PC-9 (cell line): ENCODE data around the gene RAG2. TPM values are rescaled to one million over a fixed set of nuclear protein-coding genes. Genes with fewer than 3 reads are reported as not detected.

Source experiments
- BruUV-seq: library from RNA; stranded (reverse); fragments of 400-500 nt; replicated peaks from 2 replicates; lab custom pipeline; 2021; lab: Mats Ljungman, UMichigan
- CTCF ChIA-PET: fragments of 300-600 bp; sonication (Branson Sonifier 250); formaldehyde crosslinking; loops from one replicate; lab custom pipeline; 2022; ENCODE audit warnings: antibody characterized with exemption; lab: Charles Lee
- POLR2A ChIA-PET: fragments of 300-600 bp; sonication (Branson Sonifier 250); formaldehyde crosslinking; loops from one replicate; lab custom pipeline; 2022; ENCODE audit warnings: antibody characterized with exemption; ENCODE audit not compliant: unreplicated experiment; lab: Charles Lee
- DNase-seq, 2 experiments: peaks; one replicate each; pipeline versions ENCODE4 v3.0.0 to v3.0.0-alpha.2; 2015 to 2022; ENCODE audit warnings: mixed read lengths in 1 of 2
- H2AFZ ChIP-seq: fragments of 200-600 bp; sonication (generic); 2 replicates; pipeline ENCODE4 v1.8.1; 2017; ENCODE audit warnings: antibody characterized with exemption
- H3F3A ChIP-seq: fragments of 200-600 bp; sonication (generic); 2 replicates; pipeline ENCODE4 v1.8.1; 2017; ENCODE audit warnings: antibody characterized with exemption, mild to moderate bottlenecking, low read depth; ENCODE audit not compliant: insufficient read depth
- H3K27ac ChIP-seq: fragments of 200-600 bp; sonication (generic); 2 replicates; pipeline ENCODE4 v1.6.1; 2016; ENCODE audit warnings: mixed run types
- H3K27me3 ChIP-seq: fragments of 200-600 bp; sonication (generic); 2 replicates; pipeline ENCODE4 v1.6.1; 2016; ENCODE audit warnings: low read depth, mixed run types; ENCODE audit not compliant: insufficient read depth
- H3K36me3 ChIP-seq: fragments of 200-600 bp; sonication (generic); 2 replicates; pipeline ENCODE4 v1.6.1; 2016; ENCODE audit warnings: low read depth, mixed run types
- H3K4me1 ChIP-seq: fragments of 200-600 bp; sonication (generic); replicated peaks from 2 replicates; pipeline ENCODE4 v1.6.1; 2016; ENCODE audit warnings: mixed run types; ENCODE audit not compliant: insufficient read depth
- H3K4me2 ChIP-seq: fragments of 200-600 bp; sonication (generic); 2 replicates; pipeline ENCODE4 v1.6.1; 2017; ENCODE audit warnings: mixed run types
- H3K4me3 ChIP-seq: fragments of 200-600 bp; sonication (generic); 2 replicates; pipeline ENCODE4 v1.6.1; 2016; ENCODE audit warnings: mixed run types
- H3K79me2 ChIP-seq: fragments of 200-600 bp; sonication (generic); 2 replicates; pipeline ENCODE4 v1.6.1; 2017; ENCODE audit warnings: low read depth, mixed run types
- H3K9me2 ChIP-seq: fragments of 200-600 bp; sonication (generic); 2 replicates; pipeline ENCODE4 v1.8.1; 2017; ENCODE audit warnings: mild to moderate bottlenecking; ENCODE audit not compliant: insufficient read depth
- H3K9me3 ChIP-seq: fragments of 200-600 bp; sonication (generic); 2 replicates; pipeline ENCODE4 v1.8.1; 2016; ENCODE audit warnings: low read depth; ENCODE audit not compliant: insufficient read depth
- H4K20me1 ChIP-seq: fragments of 200-600 bp; sonication (generic); 2 replicates; pipeline ENCODE4 v1.8.1; 2017; ENCODE audit not compliant: insufficient read depth
- CTCF ChIP-seq: fragments of 200-600 bp; sonication (generic); conservative IDR thresholded peaks from 2 replicates; pipeline ENCODE4 v1.6.1; 2017; ENCODE audit warnings: mixed run types, antibody characterized with exemption, mild to moderate bottlenecking, moderate library complexity
- EZH2 ChIP-seq: fragments of 200-600 bp; sonication (generic); IDR thresholded peaks from 2 replicates; pipeline ENCODE4 v1.8.0; 2017; ENCODE audit warnings: antibody characterized with exemption, low read depth
- intact Hi-C: fragments of 100-400 bp; cut with micrococcal nuclease; formaldehyde crosslinking; loops from one replicate; pipeline ENCODE4 v1.10.0; 2022; ENCODE audit not compliant: unreplicated experiment
- total RNA-seq: library from RNA; stranded (reverse); gene quantifications from 2 replicates; pipeline ENCODE4 v1.2.3, GENCODE V29; 2021

Gene RAG2
- total RNA-seq, 1 experiment from 2014 or later: not detected

- Histone ChIP-seq H3K79me2 (no peaks in the 10 kb centered on the region), H3K4me1 (no peaks in the 10 kb centered on the region), H3F3A (no peaks in the 10 kb centered on the region), H4K20me1 (no peaks in the 10 kb centered on the region), H3K4me3 (no peak overlapping the region), H3K27me3 (no peaks in the 10 kb centered on the region), H2AFZ (no peak overlapping the region), H3K9me3 (no peaks in the 10 kb centered on the region; the same call in 1 of the 2 replicates), H3K4me2 (no peak overlapping the region), H3K27ac (no peak overlapping the region), H3K9me2 (no peaks in the 10 kb centered on the region), H3K36me3 (no peaks in the 10 kb centered on the region)
- ChIA-PET POLR2A (no interaction called here), CTCF (no interaction called here)
- intact Hi-C loops: no loop called here
- no peak for DNase-seq
- TF ChIP-seq EZH2 (no peak), CTCF (no peak)
- no TSS peak for BruUV-seq
Observed at GRCh38 chr11:36577859-36578258, 20.2 kb downstream of the RAG2 start.

GRCh38 chr11:36577373-36577772 lies 20.7 kb downstream of the RAG2 start:
- ChIA-PET CTCF (no interaction called here), POLR2A (no interaction called here)
- no peaks in the 10 kb centered on the region for H3K36me3 ChIP-seq

GRCh38 chr11:36574486-36574885 lies 23.6 kb downstream of the RAG2 start:
- ChIA-PET POLR2A (no interaction called here), CTCF (no interaction called here)
- TF ChIP-seq CTCF: no peak
- no peak for TF ChIP-seq EZH2
- DNase-seq: no peak
- Histone ChIP-seq H4K20me1 (no peaks in the 10 kb centered on the region), H3K4me3 (no peak overlapping the region), H3K36me3 (no peaks in the 10 kb centered on the region), H3K9me3 (no peaks in the 10 kb centered on the region), H3K9me2 (no peaks in the 10 kb centered on the region), H3K27me3 (peaks cover 9% of the 10 kb centered on the region; the same call in 1 of the 2 replicates), H3K79me2 (no peaks in the 10 kb centered on the region), H2AFZ (no peak overlapping the region), H3F3A (no peaks in the 10 kb centered on the region), H3K4me1 (no peaks in the 10 kb centered on the region), H3K4me2 (no peak overlapping the region), H3K27ac (no peak overlapping the region)
- BruUV-seq: no TSS peak
- intact Hi-C loops: no loop called here

More at GRCh38 chr11:36577373-36577772, 20.7 kb downstream of the RAG2 start:
- H3F3A ChIP-seq: no peaks in the 10 kb centered on the region
- no peaks in the 10 kb centered on the region for H3K27me3 ChIP-seq
- BruUV-seq: no TSS peak
- H3K9me2 ChIP-seq: no peaks in the 10 kb centered on the region
- no peaks in the 10 kb centered on the region for H3K4me1 ChIP-seq
- H2AFZ ChIP-seq: no peak overlapping the region
- H3K4me2 ChIP-seq: no peak overlapping the region
- H3K9me3 ChIP-seq: no peaks in the 10 kb centered on the region; the same call in 1 of the 2 replicates
- H3K4me3 ChIP-seq: no peak overlapping the region
- no peak for TF ChIP-seq CTCF
- no peak for TF ChIP-seq EZH2
- no peak for DNase-seq
- no peaks in the 10 kb centered on the region for H3K79me2 ChIP-seq
- H4K20me1 ChIP-seq: no peaks in the 10 kb centered on the region
- no peak overlapping the region for H3K27ac ChIP-seq
- intact Hi-C loops: no loop called here
